HG02885 (cell line): ENCODE results near the gene FBN1.

Experiments
- ATAC-seq: cut with Tn5 transposase; IDR thresholded peaks from one replicate; pipeline ENCODE4 v1.9.1; 2021; ENCODE audit warnings: mild to moderate bottlenecking; ENCODE audit not compliant: unreplicated experiment, poor library complexity

Gene FBN1

DNA sequence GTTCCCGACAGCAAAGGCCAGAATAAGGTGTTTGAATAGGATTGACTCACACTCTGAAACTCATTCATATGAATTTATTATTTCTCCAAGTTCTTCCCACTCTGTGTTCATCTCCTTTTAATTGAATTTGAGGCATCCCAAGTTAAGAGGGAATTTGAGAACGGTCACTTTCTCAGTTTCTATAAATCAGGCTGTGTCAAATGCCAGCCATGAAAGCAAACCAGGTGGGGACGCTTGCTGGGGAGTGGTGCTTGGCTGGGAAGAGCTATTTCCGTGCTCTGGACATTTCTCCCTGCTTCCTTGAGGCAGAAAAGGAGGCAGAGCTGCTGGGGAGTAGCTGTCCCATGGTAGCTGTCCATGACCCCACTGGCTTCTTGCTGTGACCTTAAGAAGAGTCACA, 116.6 kb downstream of the FBN1 start:
- no peak for ATAC-seq

DNA sequence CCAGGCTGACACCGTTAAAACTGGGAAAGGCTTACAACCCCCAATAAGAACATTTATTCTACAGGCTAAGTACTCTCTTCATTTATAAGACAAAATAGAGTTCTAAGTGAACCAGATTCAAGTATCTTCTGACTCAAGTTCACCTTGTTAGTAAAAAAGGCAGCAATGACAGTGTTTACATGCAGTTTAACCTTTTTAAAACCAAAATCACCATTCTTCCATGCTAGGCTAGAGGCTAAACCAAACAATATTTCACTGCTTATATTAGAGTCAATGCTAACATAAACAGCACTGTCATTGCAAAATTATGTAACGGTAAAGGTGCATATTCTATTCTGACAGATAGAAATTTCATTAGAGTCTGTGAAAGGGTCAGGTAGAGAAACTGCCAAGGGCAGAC, 118.0 kb downstream of the FBN1 start:
- no peak for ATAC-seq

DNA sequence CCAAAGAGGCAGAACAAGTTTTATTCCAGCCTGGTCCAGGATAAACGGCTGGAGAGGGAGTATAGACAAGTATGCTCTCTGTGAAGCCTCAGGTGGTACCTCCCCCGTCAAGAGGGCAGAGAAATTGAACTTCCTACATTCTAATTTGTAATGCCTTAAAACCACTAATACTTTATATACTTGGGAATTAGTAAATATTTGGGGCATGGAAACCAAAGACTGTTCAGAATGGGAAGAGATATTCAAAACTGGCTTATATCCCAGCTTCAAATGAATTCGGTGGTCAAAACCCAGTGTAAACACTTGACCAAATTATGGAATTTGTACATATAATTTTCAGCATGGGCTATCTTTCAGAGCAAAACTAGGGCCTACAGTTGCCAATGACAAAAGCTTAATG, 122.6 kb downstream of the FBN1 start:
- ATAC-seq: no peak

DNA sequence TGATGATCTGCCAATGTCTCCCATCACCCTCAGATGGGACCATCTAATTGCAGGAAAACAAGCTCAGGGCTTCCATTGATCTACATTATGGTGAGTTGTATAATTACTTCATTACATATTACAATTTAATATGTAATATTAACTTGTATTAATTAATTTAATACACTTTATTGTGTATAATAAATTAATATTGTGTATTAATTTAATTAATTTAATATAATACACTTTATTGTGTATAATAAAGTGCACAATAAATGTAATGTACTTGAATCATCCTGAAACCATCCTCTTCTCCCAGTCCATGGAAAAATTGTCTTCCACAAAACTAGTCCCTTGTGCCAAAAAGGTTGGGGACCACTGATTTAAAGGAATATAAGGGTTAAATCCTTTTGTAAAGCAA, 123.4 kb downstream of the FBN1 start:
- ATAC-seq: no peak

DNA sequence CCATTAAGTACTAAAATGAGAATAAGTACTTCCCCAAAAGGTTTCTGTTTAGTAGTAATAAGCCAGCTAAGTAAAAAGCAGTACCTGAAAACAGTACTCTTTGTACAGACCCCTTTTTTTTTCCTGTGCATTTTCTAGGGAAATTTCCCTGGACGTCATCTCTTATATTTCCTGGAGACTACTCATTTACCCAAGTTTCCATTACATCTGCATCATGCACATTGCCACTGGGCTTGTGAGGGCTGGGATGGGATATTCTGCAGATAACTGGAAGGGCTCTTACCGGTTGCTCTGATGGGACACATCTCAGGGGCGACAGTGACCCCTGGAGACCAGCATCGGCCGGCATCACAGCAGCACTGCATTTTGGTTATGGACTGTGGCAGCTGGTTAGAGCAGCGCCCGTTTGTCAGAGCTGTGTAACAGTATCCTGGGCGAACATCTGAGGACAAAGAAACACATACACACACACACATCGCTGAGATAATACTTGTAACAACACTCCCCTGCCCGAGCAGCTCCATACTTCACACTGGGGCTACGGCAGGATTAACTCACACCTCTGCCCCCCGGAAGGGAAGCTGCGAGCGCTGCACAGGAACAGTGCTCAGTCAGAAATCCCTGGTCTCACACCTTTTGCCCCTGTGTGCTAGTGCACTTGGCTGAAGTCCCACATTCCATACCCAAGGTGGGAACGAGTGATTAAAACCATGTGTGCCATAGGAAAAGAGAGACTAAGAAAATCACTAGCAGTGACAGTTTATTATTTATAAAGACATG, 124.9 kb downstream of the FBN1 start:
- no peak for ATAC-seq

DNA sequence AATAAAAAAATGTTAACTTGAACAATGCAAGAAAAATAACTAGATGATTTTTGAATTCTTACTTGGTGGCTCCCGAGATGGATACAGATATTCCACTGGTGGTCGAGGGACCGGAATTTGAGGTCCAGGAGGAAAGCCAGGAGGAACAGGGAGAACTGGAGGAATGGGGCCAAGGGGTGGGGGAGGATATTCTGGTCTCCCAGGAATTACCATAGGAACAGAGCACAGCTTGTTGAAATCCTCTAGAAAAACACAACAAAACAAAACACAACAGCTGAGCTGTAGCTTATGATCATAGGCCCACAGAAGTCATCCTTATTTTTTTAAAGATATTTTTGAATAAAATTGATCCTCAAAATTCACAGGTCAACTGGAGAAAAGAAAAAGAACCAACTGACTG, 129.4 kb downstream of the FBN1 start:
- ATAC-seq: no peak

DNA sequence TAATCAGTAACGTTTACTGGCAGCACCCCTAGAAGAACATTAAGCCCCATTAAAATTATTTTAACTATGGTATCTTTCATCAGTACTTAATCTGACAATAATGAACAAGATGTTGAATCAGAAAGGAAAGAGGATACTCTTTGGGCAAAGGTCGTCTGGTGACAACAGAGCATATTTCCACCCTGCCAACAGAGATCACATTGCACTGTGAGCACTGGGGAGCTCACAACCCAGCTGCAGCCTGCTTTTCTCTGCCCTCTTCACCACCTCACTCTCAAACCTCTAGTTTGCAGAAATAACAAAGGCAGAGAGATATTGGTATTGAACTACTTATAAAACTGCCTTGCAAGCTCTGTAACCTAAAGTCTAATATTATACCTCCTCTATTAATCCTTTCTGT, 130.0 kb downstream of the FBN1 start:
- ATAC-seq: no peak

DNA sequence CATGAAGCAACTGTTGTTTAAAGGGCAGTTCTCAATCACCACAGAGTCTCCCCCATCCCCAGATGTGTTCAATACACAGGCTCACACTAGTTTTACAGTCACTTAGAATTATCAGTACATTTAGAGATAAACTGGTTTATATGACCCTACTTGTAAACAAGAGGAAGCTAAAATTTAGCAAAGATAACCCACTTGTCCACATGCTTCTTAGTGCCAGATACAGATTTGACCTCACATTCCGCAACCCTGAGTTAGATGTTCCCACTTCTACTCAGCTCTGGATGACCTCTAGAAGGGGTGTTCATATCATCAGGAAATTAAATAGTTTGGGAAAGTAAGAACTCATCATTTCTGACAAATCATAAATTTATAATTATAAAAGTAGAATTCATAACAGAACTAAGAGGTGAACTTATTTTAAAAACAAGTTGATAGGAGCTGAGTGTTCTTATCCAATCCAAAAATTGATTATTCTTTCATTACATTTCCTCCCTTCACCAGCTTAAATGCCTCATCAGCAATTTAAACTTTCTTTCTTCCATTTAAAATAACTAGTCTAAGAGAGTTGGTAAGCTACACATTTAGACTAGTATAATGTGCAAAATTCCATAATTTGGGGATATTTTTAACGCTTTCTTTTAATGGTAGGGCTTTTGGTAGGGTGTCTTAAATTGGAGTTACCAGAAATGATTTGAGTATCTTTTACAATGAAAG, 131.2 kb downstream of the FBN1 start:
- no peak for ATAC-seq

DNA sequence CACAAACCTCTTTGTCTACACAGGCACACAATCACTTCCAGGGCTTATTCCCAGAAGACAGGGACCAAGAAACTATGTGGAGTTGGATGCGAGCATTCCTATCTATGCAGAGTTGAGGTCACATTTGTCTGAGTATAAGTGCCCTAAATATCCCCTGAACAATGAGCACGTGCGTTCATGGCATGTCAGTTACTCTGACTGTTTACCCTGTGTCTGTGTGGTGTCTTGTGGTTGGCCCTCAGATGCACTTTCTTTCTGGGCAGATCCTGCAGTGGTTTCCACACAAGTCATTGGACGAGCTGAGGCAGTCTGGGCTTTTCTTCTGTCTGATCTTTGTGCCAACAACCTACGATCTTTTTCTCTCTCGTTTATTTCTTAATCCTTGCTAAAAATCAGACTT, 134.5 kb downstream of the FBN1 start:
- ATAC-seq: no peak

DNA sequence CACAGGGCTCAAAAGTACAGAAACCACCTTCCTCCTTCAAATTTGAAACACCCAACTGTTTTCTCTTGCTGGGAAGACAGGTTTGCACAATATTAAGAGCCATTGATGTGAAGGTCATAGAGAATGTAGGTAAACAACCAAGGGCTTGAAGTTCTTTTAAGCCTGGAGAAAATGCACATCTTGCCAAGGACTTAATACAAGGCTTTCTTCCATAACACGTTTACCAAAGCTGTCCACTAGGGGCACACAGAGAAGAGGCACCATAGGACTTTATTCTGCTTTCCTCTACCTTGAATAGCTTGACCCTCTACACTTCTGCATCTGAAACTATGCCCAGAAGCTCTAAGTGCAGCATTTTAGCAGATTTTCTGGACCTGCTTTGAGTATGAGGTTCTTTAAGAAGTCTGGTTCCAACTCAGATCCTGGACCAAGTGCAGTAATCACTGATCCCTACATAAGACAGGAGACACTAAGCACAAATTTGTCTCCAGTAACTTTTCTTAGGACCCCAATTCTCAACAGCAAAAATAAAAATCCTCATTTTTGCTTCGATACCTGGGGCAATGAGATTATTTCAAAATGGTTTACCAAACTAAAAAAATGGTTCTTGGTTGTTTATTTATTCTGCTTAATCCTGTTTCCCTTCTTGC, 138.0 kb downstream of the FBN1 start:
- ATAC-seq: peak; percentile 90

DNA sequence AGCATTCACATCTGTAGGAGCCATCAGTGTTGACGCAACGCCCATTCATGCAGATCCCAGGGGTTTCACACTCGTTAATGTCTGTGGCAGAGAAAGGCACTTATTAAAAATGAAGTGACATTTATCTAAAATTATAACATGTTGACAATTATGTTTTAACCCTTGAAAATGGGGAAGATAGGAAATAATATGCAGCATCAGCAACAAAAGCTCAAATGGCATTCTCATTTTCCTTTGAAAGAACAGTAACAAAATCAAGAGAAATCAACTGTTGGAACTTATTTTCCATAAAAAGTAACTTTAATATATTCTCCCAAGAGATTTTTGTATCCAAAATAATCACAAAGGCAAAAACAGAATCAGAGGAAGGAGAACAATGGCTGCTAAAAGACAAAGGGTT, 140.4 kb downstream of the FBN1 start:
- no peak for ATAC-seq

DNA sequence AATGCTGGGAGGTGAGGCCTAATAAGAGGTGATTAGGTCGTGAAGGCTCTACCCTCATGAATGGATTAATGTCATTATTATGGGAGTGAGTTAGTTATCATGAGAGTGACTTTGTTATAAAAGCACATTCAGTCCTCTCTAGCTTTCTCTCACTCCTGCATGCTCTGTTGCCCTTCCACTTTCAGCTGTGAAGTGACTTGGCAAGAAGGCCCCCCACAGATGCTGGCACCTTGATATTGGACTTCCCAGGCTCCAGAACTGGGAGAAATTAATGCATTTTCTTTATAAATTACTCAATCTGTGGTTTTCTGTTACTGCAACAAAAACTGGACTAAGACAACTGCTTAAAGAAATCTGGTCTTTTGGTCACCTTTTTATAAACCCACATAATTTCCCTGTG, 144.3 kb downstream of the FBN1 start:
- ATAC-seq: no peak

DNA sequence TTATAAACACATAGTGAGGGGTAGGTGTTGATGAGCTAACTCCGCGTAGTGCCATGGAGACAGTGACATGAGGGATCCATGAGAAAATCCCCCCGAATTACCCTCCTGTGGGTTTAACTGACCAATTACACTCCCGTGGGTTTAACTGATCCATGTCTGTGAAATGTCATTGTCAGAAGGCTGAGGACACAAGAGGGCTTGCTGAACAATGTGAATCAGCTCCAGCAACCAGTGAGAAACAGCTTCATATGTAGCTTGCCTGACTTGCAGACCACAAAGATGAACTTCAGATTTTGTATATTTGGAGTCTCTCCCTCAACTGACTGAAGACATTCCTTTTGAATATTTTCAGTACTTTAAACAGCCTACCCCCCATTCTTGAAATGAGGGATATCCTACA, 144.9 kb downstream of the FBN1 start:
- no peak for ATAC-seq

DNA sequence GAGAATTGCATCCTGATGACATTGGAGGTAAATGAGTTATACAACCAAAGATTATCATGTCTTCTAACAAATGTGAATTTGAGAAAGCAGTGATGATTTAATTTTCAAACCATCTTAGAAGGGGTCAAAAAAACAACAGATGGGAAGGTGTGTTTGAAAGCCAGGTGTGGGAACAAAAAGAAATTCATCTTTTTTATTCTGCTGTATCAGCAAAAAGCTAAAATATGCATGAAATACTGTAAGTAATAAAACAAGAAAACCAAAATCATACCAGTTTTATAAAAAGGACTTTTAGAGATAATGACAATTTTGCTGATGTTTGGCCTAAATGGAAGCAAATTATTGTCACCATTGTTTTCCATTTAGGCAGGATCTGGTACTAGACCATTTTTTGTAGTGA, 145.5 kb downstream of the FBN1 start:
- no peak for ATAC-seq

DNA sequence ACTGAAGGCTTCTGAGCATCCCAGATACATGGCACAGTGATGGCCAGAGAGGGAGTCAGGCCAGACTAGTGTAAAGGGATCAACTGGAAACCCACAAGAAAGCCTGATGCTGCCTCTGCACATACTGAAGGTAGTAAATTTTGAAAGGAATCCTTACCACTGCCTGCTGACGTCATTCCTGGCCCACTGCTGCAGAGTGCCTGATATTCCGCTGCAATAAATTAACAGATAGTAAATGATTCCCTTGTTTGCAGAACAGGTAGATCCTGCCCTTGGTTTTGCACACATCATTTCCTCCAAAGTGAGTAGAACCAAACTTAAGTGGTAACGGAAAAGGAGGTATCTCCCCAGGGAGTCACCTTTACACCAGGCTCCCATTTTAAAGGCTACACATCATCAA, 146.7 kb downstream of the FBN1 start:
- ATAC-seq: no peak

DNA sequence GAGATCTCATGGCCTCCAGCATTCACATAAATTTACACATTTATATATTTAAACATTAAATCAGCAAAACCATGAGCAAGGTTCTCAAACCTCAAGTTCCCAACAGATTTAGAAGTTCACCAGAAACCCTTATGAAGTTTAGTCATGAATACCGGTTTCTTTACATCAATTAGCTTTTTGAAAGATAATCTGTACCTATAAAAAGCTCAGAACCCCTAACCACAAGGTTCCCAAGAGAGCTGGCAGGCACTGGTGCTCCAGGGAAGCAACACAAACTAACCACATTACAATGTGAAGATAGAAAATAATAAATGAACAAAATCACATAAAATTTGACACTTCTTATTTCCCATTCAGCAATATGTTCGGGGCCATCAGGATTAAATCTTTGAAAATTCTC, 150.9 kb downstream of the FBN1 start:
- ATAC-seq: no peak

DNA sequence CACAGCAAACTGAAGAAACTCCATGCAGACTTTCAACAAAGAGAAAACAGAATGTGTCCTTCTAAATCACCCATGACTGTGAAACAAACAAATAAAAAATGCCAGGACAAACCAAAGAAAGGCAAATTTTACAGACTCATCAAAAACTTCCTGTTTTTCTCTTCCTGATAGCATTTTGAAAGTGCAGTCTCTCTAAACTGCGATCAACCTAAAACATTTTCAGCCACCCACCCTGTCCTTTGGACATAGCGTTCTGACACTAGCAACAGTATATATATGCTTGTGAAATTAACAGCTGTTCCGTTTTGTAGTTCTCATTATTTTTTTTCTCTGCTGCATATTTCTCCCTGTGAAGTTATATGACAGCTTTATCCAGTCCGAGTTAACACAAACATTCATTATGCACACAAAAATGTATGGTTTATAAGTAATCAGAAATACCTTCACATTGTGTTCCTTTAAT, 151.7 kb downstream of the FBN1 start:
- ATAC-seq: no peak

DNA sequence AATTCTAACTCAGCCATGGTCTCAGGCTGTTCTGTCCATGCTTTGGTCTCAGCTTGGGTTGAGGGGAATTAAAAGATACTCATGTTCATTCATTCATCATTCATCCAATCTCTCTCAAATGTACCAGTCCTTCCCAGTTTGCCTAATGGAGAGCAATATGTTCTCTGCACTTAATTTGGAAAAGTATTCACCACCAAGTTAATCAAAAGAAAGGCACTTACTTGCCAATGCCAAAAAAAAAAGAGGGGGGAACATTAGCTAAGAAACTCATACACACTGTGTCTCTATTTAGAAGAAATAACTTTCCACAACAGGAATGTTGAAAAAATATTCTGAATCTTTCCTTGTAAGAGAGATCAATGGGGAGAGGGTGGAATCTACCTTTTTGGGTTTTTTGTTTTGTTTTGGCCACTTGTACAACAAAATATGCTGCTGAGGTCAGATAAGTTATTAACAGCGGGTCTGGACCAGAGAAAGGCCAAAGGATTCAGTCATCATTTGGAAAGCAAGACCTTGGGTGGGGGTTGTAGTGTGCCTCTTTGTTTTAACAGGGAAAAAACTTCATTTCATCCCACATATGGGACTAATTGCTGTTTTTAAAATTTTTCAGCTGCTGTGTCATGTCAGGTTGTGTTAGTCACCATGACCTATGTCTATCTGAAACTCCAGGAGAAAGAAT, 152.3 kb downstream of the FBN1 start:
- ATAC-seq: no peak

DNA sequence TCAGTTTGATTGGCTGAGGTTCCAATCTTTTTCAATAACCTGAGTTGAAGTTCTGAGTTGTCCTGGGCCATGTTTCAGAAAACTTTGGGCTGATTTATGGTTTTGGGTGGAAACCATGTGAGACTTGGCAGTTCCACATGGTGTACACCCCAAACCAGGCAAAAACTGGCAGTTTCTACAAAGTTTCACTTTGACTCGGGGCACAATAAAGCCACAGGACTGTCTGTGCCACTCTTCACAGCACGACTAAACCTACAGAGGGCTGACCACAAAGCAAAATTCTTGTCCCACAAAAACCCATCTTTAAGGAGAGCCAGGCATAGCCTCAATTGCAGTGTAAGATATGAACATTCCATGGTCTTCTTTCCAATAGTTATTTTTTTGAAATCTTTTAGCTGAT, 159.3 kb downstream of the FBN1 start:
- ATAC-seq: no peak

DNA sequence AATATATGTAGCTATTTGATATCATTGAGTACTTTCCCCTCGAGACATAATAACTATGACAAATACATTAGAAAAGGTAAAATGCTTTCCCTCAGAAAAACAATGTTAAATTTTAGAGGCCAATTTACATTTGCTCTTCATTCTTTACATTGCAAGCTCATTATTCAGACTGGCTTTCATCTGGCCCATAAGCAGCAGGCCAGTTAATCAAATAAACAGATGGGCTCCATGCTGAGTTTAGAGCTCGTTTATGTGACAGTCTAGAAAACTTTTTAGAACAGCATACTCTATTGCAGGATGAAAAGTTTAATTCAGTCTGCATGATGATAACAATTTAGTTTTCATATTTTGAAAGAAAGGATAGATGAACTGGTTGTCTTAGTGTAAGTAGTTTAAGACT, 163.7 kb downstream of the FBN1 start:
- ATAC-seq: no peak

DNA sequence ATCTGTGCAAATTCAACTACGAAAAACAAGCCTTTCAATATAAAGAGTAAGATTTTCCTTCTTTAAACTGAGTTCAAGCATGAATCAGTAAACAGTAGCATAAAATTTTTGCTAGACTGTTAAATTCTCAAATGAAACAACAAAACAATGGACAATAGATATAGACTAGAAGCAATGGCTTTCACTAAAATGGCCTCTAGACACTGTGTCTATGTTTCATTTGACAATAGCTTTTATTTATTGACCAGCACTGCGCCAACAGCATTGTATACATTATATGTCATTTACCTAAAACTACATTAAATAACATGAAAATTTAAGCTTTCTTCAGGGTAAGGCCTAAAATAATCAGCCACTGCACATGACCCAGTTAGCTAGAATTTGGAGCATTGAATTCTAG, 165.8 kb downstream of the FBN1 start:
- ATAC-seq: no peak
